Hematopoietic multipotent progenitor cell treated with erythropoietin and hydrocortisone succinate and interleukin-3 and kit ligand, for 4 days (in vitro differentiated cells): Measurements from ENCODE around the gene MIOX.

ENCODE experiments used
- DNase-seq: peaks from one replicate; pipeline ENCODE4 v3.0.0-alpha.2; 2015

MIOX gene

GRCh38 chr22:50474710-50475651, 11.7 kb upstream of the MIOX start, which contains the start of gene SBF1:
SBF1 (minus strand) TSS chr22:50475035; CDS start chr22:50474840, 195 bp downstream.
- peak; percentile 95 for DNase-seq

GRCh38 chr22:50475652-50476002, 11.0 kb upstream of the MIOX start:
- DNase-seq = no peak

GRCh38 chr22:50476868-50477267, 9.8 kb upstream of the MIOX start:
- no peak for DNase-seq

- DNase-seq = no peak
These were observed 8.7 kb upstream of the MIOX start for GRCh38 chr22:50477923-50478322.

- DNase-seq = no peak
These were observed 6.9 kb upstream of the MIOX start for GRCh38 chr22:50479721-50480120.

- no peak for DNase-seq
These were observed 5.6 kb upstream of the MIOX start for GRCh38 chr22:50481045-50481439.

GRCh38 chr22:50481440-50482106, 5.1 kb upstream of the MIOX start, which contains the start of gene ADM2:
ADM2 (plus strand) TSS chr22:50481543; CDS start chr22:50481848, 305 bp downstream.
- DNase-seq = peak; percentile 35

GRCh38 chr22:50482107-50483074, 4.3 kb upstream of the MIOX start:
- DNase-seq = no peak

GRCh38 chr22:50483106-50483505, 3.6 kb upstream of the MIOX start:
- DNase-seq = no peak

- DNase-seq = no peak
These were observed 3.1 kb upstream of the MIOX start for GRCh38 chr22:50483556-50483955.

GRCh38 chr22:50483977-50484853, 2.4 kb upstream of the MIOX start:
- no peak for DNase-seq

- no peak for DNase-seq
These were observed 1.2 kb upstream of the MIOX start for GRCh38 chr22:50485221-50486131.

GRCh38 chr22:50487290-50488005, 789 bp downstream of the MIOX start:
- DNase-seq = no peak

- no peak for DNase-seq
These were observed 1.5 kb downstream of the MIOX start for GRCh38 chr22:50488006-50488677.

- DNase-seq = no peak
These were observed 2.2 kb downstream of the MIOX start for GRCh38 chr22:50488886-50489285.

- DNase-seq = no peak
These were observed 2.9 kb downstream of the MIOX start for GRCh38 chr22:50489363-50490243.

GRCh38 chr22:50490531-50491308, 4.1 kb downstream of the MIOX start:
- peak; percentile 40 for DNase-seq
